GM10248 (cell line): ENCODE results near the gene ANKIB1.
"Not testable (repeated sequence)": the region's sequence is repeated elsewhere in the genome, so short reads cannot be mapped to it uniquely, and the experiment has no call there.

Experiments
- CTCF ChIA-PET: fragments of 300-600 bp; sonication (Branson Sonifier 250); formaldehyde crosslinking; extraction: SDS; loops from one replicate; lab custom pipeline; 2021; ENCODE audit warnings: antibody characterized with exemption; lab: Yijun Ruan, JAX
- POLR2A ChIA-PET: fragments of 350-650 bp; sonication (Branson Sonifier 250); formaldehyde crosslinking; extraction: SDS; loops from one replicate; lab custom pipeline; 2020; ENCODE audit warnings: antibody characterized with exemption; lab: Yijun Ruan, JAX
- DNase-seq: peaks from one replicate; pipeline ENCODE4 v3.0.0; 2012; ENCODE audit errors: extremely low spot score
- TF ChIP-seq, protein P1 (sequence below): IDR thresholded peaks from 2 replicates; pipeline ENCODE4 v1.5.1; 2012; ENCODE audit warnings: mild to moderate bottlenecking, low read depth; ENCODE audit errors: extremely low read depth, missing control alignments, control extremely low read depth

ANKIB1 gene

DNA sequence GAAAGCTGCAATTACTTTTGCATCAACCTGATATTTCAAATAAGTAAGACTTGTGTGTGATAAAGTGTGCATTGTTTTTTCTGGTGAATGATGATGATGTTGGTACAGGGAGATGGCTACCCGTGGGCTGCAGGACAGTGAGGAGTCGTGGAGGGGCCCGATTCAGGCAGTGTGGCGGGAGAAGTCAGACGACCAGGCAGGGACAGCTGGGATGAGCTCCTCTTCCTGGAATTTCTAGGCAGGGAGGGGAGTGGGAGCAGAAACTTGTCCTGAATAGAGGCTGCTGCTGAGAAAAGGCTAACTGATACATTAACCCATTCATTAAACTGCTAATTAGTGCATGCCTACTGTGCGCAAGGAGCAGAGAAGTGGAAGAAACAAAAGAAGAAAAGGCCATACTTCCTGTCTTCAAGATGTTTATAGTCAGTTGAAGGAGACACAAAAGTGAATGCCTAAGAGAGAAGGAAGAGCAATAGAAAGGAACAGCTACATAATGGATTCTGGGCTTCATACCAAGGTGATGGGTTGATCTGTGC is 192.2 kb downstream of the ANKIB1 start:
- no peak for DNase-seq
- ChIA-PET POLR2A (no interaction called here), CTCF (interaction anchor here (1.1 to 2.2 kb wide), 5 partner anchors 9 to 276 kb away, joined by 3 to 17 read pairs (median 5); partner anchors contain the start of genes GATAD1, PEX1 and RBM48)
- TF ChIP-seq, protein P1, sequence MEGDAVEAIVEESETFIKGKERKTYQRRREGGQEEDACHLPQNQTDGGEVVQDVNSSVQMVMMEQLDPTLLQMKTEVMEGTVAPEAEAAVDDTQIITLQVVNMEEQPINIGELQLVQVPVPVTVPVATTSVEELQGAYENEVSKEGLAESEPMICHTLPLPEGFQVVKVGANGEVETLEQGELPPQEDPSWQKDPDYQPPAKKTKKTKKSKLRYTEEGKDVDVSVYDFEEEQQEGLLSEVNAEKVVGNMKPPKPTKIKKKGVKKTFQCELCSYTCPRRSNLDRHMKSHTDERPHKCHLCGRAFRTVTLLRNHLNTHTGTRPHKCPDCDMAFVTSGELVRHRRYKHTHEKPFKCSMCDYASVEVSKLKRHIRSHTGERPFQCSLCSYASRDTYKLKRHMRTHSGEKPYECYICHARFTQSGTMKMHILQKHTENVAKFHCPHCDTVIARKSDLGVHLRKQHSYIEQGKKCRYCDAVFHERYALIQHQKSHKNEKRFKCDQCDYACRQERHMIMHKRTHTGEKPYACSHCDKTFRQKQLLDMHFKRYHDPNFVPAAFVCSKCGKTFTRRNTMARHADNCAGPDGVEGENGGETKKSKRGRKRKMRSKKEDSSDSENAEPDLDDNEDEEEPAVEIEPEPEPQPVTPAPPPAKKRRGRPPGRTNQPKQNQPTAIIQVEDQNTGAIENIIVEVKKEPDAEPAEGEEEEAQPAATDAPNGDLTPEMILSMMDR: no peak

DNA sequence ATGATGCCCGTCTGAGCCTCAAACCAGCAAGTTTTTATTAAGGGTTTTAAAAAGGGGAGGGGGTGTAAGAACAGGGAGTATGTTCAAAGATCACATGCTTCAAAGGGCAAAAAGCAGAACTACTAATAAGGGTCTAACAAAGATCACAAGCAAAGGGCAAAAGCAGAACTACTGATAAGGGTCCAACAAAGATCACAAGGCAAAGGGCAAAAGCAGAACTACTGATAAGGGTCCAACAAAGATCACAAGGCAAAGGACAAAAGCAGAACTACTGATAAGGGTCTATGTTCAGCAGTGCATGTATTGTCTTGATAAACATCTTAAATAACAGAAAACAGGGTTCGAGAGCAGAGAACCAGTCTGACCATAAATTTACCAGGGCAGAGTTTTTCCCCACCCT is 196.9 kb downstream of the ANKIB1 start:
- POLR2A ChIA-PET, DNase-seq, CTCF ChIA-PET: not testable (repeated sequence)

DNA sequence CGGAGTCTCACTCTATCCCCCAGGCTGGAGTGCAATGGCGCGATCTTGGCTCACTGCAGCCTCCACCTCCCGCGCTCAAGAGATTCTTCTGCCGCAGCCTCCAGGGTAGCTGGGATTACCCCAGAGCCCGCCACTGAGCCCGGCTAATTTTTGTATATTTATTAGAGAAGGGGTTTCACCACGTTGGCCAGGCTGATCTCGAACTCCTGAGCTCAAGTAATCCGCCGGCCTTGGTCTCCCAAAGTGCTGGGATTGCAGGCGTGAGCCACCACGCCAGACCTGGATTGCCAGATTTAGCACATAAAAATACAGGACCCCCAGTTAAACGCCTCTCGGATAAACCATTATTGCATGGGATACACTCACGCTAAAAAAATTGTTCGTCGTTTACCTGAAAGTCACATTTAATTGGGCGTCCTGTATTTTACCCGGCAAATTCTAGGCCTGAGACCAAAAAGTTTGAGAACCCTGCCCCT is 201.1 kb downstream of the ANKIB1 start:
- ChIA-PET CTCF (interaction anchor here (0.6 to 6.1 kb wide), 57 partner anchors 9 to 1992 kb away, joined by 3 to 126 read pairs (median 4); partner anchors contain the start of genes AKAP9, ANKIB1, CYP51A1 and KRIT1), POLR2A (interaction anchor here (1.1 to 1.5 kb wide), 2 partner anchors 23 to 201 kb away, joined by 3 to 5 read pairs; partner anchors contain the start of genes ANKIB1 and KRIT1)
- TF ChIP-seq, protein P1: no peak
- DNase-seq: no peak

DNA sequence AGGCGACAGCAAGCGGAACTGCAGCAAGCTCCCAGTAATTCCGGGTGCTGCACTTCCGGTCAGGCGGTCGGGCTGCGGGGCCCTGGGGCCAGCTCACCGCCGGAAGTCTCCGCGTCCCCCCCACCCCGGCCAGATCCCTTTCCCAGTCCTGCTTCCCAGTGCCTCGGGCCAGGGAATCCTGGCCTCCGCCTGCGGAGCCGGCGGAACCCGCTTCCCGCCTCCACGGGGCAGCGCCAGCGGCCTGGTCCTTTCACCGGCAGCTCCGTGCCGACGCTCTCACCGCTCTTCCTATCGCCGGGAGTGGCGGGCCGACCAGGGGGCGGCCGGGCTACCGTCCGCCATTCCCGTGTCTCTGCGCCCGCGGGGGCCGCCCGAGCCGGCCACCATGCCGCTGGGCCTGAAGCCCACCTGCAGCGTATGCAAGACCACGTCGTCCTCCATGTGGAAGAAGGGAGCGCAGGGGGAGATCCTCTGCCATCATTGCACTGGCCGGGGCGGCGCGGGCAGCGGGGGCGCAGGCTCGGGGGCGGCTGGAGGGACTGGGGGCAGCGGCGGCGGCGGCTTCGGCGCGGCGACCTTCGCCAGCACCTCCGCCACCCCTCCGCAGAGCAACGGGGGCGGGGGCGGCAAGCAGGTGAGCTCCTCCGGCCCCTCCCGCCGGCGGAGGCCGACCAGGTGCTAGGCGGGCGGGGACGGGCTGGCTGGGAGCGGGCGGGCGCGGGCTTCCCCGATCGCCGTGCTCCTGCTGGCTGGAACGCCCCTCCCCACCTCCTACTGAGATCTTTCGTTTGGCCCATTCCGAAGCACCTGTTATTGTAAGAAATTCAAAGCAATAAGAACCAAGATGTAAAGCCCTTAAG is 201.8 kb downstream of the ANKIB1 start, which contains the start of gene GATAD1:
TSS of gene GATAD1 (plus strand) at position 138 of the 860 bp plus-strand sequence. CDS start at position 386, 248 bp downstream.
- peak; percentile 90 for DNase-seq
- ChIA-PET POLR2A (interaction anchor here (1.1 to 1.5 kb wide), 2 partner anchors 24 to 202 kb away, joined by 3 to 5 read pairs; partner anchors contain the start of genes ANKIB1 and KRIT1), CTCF (interaction anchor here (0.6 to 6.1 kb wide), 62 partner anchors 8 to 1992 kb away, joined by 3 to 126 read pairs (median 4); partner anchors contain the start of genes AKAP9, ANKIB1, CYP51A1 and KRIT1)
- TF ChIP-seq, protein P1: peak; percentile 93

DNA sequence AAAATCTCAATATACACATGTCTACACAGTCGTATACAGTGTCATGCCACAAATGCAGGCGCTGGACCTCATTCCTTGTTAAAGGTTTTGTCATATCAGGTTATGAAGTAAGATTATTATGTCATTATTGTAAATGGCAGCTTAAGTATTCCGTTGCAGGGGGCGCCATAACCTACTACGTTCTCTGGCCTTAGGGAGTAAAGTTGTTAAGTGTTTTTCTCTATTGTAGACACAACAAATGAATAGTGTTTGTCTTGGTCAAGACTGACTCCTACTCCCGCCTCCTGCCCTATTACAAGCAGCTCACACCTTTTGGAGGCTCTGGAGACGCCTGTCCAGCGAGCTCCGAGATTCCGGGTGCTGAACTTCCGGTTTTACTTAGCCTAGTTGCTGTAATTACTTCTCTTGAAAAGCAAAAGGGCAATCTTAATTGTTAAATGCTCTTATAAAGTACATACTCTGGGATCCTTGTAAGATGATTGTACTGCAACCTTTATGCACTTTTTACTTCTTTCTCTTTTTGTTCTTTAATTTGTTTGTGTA is 202.5 kb downstream of the ANKIB1 start:
- ChIA-PET CTCF (interaction anchor here (0.7 to 6.1 kb wide), 33 partner anchors 9 to 1358 kb away, joined by 3 to 126 read pairs (median 5); partner anchors contain the start of genes ANKIB1, KRIT1, LRRD1 and MTERF1), POLR2A (interaction anchor here (1.5 kb wide), 1 partner anchor 203 kb away, joined by 5 read pairs; the partner anchor contains the start of genes ANKIB1 and KRIT1)
- DNase-seq: peak; percentile 34
- TF ChIP-seq, protein P1: peak; percentile 50
